Mucosa of rectum (tissue), 2 donors: ENCODE results near the gene MYO1D.
"Not testable (repeated sequence)": the region's sequence is repeated elsewhere in the genome, so short reads cannot be mapped to it uniquely, and the experiment has no call there.

Experiments
- H3K27ac ChIP-seq, 2 donors: one replicate each; pipeline ENCODE4 v1.7.0; 2013; ENCODE audit warnings: inconsistent platforms in 2 of 2, low read depth in 2 of 2, low read length in 2 of 2
- H3K27me3 ChIP-seq, 2 donors: one replicate each; pipeline ENCODE4 v1.7.0; 2013; ENCODE audit warnings: low read length in 2 of 2; ENCODE audit not compliant: control insufficient read depth in 2 of 2, insufficient read depth in 2 of 2
- H3K36me3 ChIP-seq, 2 donors: one replicate each; pipeline ENCODE4 v1.7.0; 2013; ENCODE audit warnings: low read length in 2 of 2; ENCODE audit not compliant: control insufficient read depth in 2 of 2, insufficient read depth in 2 of 2
- H3K4me1 ChIP-seq, 2 donors: one replicate each; pipeline ENCODE4 v1.7.0; 2013; ENCODE audit warnings: low read length in 2 of 2, mild to moderate bottlenecking in 1 of 2; ENCODE audit not compliant: control insufficient read depth in 2 of 2, insufficient read depth in 2 of 2
- H3K4me3 ChIP-seq, 2 donors: one replicate each; pipeline ENCODE4 v1.7.0; 2013; ENCODE audit warnings: low read length in 2 of 2
- H3K9ac ChIP-seq, 2 donors: one replicate each; pipeline ENCODE4 v1.7.0; 2013; ENCODE audit warnings: low read length in 2 of 2, low read depth in 1 of 2, mild to moderate bottlenecking in 1 of 2
- H3K9me3 ChIP-seq, 2 donors: one replicate each; pipeline ENCODE4 v1.7.0; 2013; ENCODE audit warnings: low read length in 2 of 2; ENCODE audit not compliant: control insufficient read depth in 2 of 2
- donor health status: healthy.
- donor health status: Normal muscosa, but diverticular disease.

The MYO1D gene

GRCh38 chr17:32714206-32714605, 162.7 kb downstream of the MYO1D start:
- H3K4me1 ChIP-seq, H3K27me3 ChIP-seq, H3K9me3 ChIP-seq, H3K9ac ChIP-seq, H3K4me3 ChIP-seq, H3K27ac ChIP-seq: not testable (repeated sequence)
- peaks cover 22 to 23% of the 10 kb centered on the region in 2 donors for H3K36me3 ChIP-seq

GRCh38 chr17:32713081-32713480, 163.8 kb downstream of the MYO1D start:
- Histone ChIP-seq H3K36me3 (peaks cover 27 to 29% of the 10 kb centered on the region in 2 donors), H3K27ac (no peak overlapping the region), H3K4me3 (no peak overlapping the region), H3K9me3 (no peaks in the 10 kb centered on the region), H3K4me1 (no peaks in the 10 kb centered on the region), H3K9ac (no peak overlapping the region), H3K27me3 (no peaks in the 10 kb centered on the region)

GRCh38 chr17:32709562-32709961, 167.4 kb downstream of the MYO1D start:
- H3K9ac ChIP-seq = no peak overlapping the region
- no peaks in the 10 kb centered on the region for H3K4me1 ChIP-seq
- no peaks in the 10 kb centered on the region for H3K9me3 ChIP-seq
- H3K27ac ChIP-seq = no peak overlapping the region
- H3K4me3 ChIP-seq = no peak overlapping the region
- peaks cover 24 to 25% of the 10 kb centered on the region in 2 donors for H3K36me3 ChIP-seq
- no peaks in the 10 kb centered on the region for H3K27me3 ChIP-seq

GRCh38 chr17:32701871-32702270, 175.1 kb downstream of the MYO1D start:
- Histone ChIP-seq H3K36me3 (peaks cover 0 to 3% of the 10 kb centered on the region in 2 donors), H3K27me3 (no peaks in the 10 kb centered on the region), H3K4me3 (no peak overlapping the region), H3K4me1 (peaks cover 1 to 2% of the 10 kb centered on the region in 2 donors), H3K9me3 (no peaks in the 10 kb centered on the region), H3K9ac (no peak overlapping the region), H3K27ac (no peak overlapping the region)

GRCh38 chr17:32699247-32699646, 177.7 kb downstream of the MYO1D start:
- peaks cover 3% of the 10 kb centered on the region in 2 donors for H3K4me1 ChIP-seq
- no peaks in the 10 kb centered on the region for H3K36me3 ChIP-seq
- H3K9ac ChIP-seq = no peak overlapping the region
- no peak overlapping the region for H3K27ac ChIP-seq
- H3K27me3 ChIP-seq = no peaks in the 10 kb centered on the region
- no peak overlapping the region for H3K4me3 ChIP-seq
- no peaks in the 10 kb centered on the region for H3K9me3 ChIP-seq

- H3K9me3 ChIP-seq = no peaks in the 10 kb centered on the region
- no peak overlapping the region for H3K4me3 ChIP-seq
- H3K27ac ChIP-seq = no peak overlapping the region
- no peaks in the 10 kb centered on the region for H3K27me3 ChIP-seq
- no peak overlapping the region for H3K9ac ChIP-seq
- H3K36me3 ChIP-seq = no peaks in the 10 kb centered on the region
- H3K4me1 ChIP-seq = peaks cover 3% of the 10 kb centered on the region in 2 donors
These were observed 178.9 kb downstream of the MYO1D start for GRCh38 chr17:32697728-32698625.

GRCh38 chr17:32696426-32696825, 180.5 kb downstream of the MYO1D start:
- Histone ChIP-seq H3K9ac (no peak overlapping the region), H3K36me3 (no peaks in the 10 kb centered on the region), H3K27me3 (no peaks in the 10 kb centered on the region), H3K9me3 (no peaks in the 10 kb centered on the region), H3K4me1 (peaks cover 3% of the 10 kb centered on the region in 2 donors), H3K4me3 (no peak overlapping the region), H3K27ac (no peak overlapping the region)

- H3K4me3 ChIP-seq = no peak overlapping the region
These were observed 181.1 kb downstream of the MYO1D start for GRCh38 chr17:32695864-32696263.

GRCh38 chr17:32693194-32693897, 183.6 kb downstream of the MYO1D start:
- peaks cover 3% of the 10 kb centered on the region in 2 donors for H3K4me1 ChIP-seq
- no peak overlapping the region for H3K4me3 ChIP-seq
- H3K9ac ChIP-seq = no peak overlapping the region
- no peak overlapping the region for H3K27ac ChIP-seq
- peaks cover 3 to 4% of the 10 kb centered on the region in 2 donors for H3K36me3 ChIP-seq
- no peaks in the 10 kb centered on the region for H3K27me3 ChIP-seq
- no peaks in the 10 kb centered on the region for H3K9me3 ChIP-seq

More at GRCh38 chr17:32695864-32696263, 181.1 kb downstream of the MYO1D start:
- no peaks in the 10 kb centered on the region for H3K9me3 ChIP-seq
- no peak overlapping the region for H3K27ac ChIP-seq
- H3K9ac ChIP-seq = no peak overlapping the region
- H3K27me3 ChIP-seq = no peaks in the 10 kb centered on the region
- H3K36me3 ChIP-seq = no peaks in the 10 kb centered on the region
- peaks cover 3% of the 10 kb centered on the region in 2 donors for H3K4me1 ChIP-seq

GRCh38 chr17:32692179-32692578, 184.7 kb downstream of the MYO1D start:
- no peak overlapping the region for H3K27ac ChIP-seq
- no peak overlapping the region for H3K4me3 ChIP-seq
- H3K36me3 ChIP-seq = peaks cover 3 to 4% of the 10 kb centered on the region in 2 donors
- no peak overlapping the region for H3K9ac ChIP-seq
- no peaks in the 10 kb centered on the region for H3K27me3 ChIP-seq
- H3K9me3 ChIP-seq = no peaks in the 10 kb centered on the region
- H3K4me1 ChIP-seq = peaks cover 3% of the 10 kb centered on the region in 2 donors
